ENCODE data around the gene B4GALT4.

DNA sequence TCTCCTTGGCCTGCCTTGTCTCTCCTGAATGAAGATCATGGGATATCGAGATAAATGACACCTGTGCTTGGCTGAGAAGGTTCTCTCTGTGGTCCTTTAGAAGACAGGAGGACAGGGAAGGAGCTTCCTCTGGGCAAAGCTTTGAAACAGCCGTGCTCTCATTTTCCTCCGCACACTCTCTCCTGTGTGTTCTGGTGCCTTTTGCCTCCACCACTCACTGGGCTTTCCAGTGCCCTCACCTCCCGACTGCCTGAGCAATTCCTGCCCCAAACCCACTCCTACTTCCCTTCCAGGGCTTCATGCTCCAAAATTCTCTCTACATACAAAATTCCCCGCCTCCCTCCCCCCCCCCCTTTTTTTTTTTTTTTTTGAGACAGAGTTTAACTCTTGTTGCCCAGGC, 35.0 kb downstream of the B4GALT4 start:
- TF ChIP-seq, protein P1, sequence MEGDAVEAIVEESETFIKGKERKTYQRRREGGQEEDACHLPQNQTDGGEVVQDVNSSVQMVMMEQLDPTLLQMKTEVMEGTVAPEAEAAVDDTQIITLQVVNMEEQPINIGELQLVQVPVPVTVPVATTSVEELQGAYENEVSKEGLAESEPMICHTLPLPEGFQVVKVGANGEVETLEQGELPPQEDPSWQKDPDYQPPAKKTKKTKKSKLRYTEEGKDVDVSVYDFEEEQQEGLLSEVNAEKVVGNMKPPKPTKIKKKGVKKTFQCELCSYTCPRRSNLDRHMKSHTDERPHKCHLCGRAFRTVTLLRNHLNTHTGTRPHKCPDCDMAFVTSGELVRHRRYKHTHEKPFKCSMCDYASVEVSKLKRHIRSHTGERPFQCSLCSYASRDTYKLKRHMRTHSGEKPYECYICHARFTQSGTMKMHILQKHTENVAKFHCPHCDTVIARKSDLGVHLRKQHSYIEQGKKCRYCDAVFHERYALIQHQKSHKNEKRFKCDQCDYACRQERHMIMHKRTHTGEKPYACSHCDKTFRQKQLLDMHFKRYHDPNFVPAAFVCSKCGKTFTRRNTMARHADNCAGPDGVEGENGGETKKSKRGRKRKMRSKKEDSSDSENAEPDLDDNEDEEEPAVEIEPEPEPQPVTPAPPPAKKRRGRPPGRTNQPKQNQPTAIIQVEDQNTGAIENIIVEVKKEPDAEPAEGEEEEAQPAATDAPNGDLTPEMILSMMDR (IDR thresholded peaks at IDR 0.05): no peak
- no peak for TF ChIP-seq POLR2A (IDR thresholded peaks at IDR 0.05)
